Adrenal gland (tissue), 12 donors: Measurements from ENCODE around the gene CFAP97D1. TPM values are rescaled to one million over a fixed set of nuclear protein-coding genes. Genes with fewer than 3 reads are reported as not detected.
A peak's percentile ranks its signal among the peaks of the same experiment; 100 is the strongest.

ENCODE experiments used
- DNase-seq, 7 donors: peaks; one replicate each; pipeline ENCODE4 v3.0.0-alpha.2; 2019 to 2020
- H3K27ac ChIP-seq, 5 donors: fragments of 200-600 bp; sonication (generic) in 4 of 5; 1 replicate in 3 of 5; 2 replicates in 2 of 5; pipeline versions ENCODE4 v1.5.1 to v1.8.0; 2016 to 2020; ENCODE audit warnings: mild to moderate bottlenecking in 1 of 5
- H3K27me3 ChIP-seq: fragments of 200-600 bp; 2 replicates; pipeline ENCODE4 v1.8.0; 2021
- H3K36me3 ChIP-seq, 2 donors: fragments of 200-600 bp; replicated peaks in 1 of 2; 1 replicate in 1 of 2; 2 replicates in 1 of 2; pipeline versions ENCODE4 v1.5.1 to v1.8.0; 2018 to 2022
- H3K4me1 ChIP-seq, 2 donors: fragments of 200-600 bp; replicated peaks in 1 of 2; 1 replicate in 1 of 2; 2 replicates in 1 of 2; pipeline versions ENCODE4 v1.5.1 to v1.8.0; 2018 to 2021
- H3K4me3 ChIP-seq, 4 donors: fragments of 200-600 bp; sonication (generic) in 3 of 4; one replicate each; pipeline ENCODE4 v1.5.1; 2016 to 2018
- H3K9me3 ChIP-seq, 3 donors: fragments of 200-600 bp; sonication (generic) in 1 of 3; replicated peaks in 1 of 3; 1 replicate in 2 of 3; 2 replicates in 1 of 3; pipeline versions ENCODE4 v1.5.1 to v1.8.0; 2016 to 2021
- CTCF ChIP-seq, 6 experiments: fragments of 450-650 bp in 4 of 6; fragments of 200-600 bp in 2 of 6; sonication (generic) in 1 of 6; IDR thresholded peaks; 1 replicate in 5 of 6; 2 replicates in 1 of 6; pipeline versions ENCODE4 v1.5.1 to v1.8.0; 2016 to 2021; ENCODE audit warnings: antibody characterized with exemption in 6 of 6, mild to moderate bottlenecking in 2 of 6, moderate library complexity in 1 of 6
- POLR2A ChIP-seq, 2 donors: fragments of 450-650 bp; IDR thresholded peaks; one replicate each; pipeline ENCODE4 v1.6.1; 2017; ENCODE audit warnings: antibody characterized with exemption in 2 of 2, mild to moderate bottlenecking in 2 of 2, moderate library complexity in 1 of 2
- WGBS, 4 donors: extraction: QIAGEN DNeasy Blood & Tissue Kit in 2 of 4; methylation state at CpG; one replicate each; pipeline versions ENCODE4 v1.1.5 to v1.1.7; 2013 to 2017; 5-methylcytosine and 5-hydroxymethylcytosine counted together
- intact Hi-C, 2 donors: fragments of 100-400 bp; cut with DNase I; formaldehyde crosslinking; loops; one replicate each; pipeline versions ENCODE4 v1.14.1 to v1.15.0; 2022 to 2023
- polyA plus RNA-seq, 3 donors: library from polyadenylated mRNA; stranded (reverse); fragments of 200-250 nt in 2 of 3; fragments of 350-450 nt in 1 of 3; fragmentation: Illumina TruSeq in 1 of 3; extraction: RNeasy Lipid Tissue Mini Kit (QIAGEN cat#74804) in 1 of 3; gene quantifications; one replicate each; pipeline ENCODE4 v1.2.3, GENCODE V29; 2013 to 2014
- total RNA-seq, 9 donors: library from RNA; depleted of rRNA in 4 of 9; stranded (reverse); fragments of >200 nt in 4 of 9; fragments of 120-200 nt in 1 of 9; fragmentation: NEBNext Ultra II Directional in 1 of 9; extraction: Animal tissue kit (Norgen Biotek cat#: 25700) in 1 of 9; gene quantifications; one replicate each; pipeline versions ENCODE4 v1.1.0 to v1.2.4, GENCODE V29; 2013 to 2023
- donor health status: healthy with polysubstance abuse.
- donor health status: Bipolar disorder and iron deficiency.
- donor health status: DM: yes; HTN: yes; CAD: no.
- donor health status: DM: no; HTN: no; CAD: no.
- donor health status: DM: no; HTN: no; CAD: no.
- donor health status: DM: yes; HTN: yes; CAD: no.

The CFAP97D1 gene
- total and polyA plus RNA-seq, 12 donors: under 0.01 to 0.28 TPM; not detected in 10

- peaks cover 0 to 3% of the 10 kb centered on the region in 2 donors for H3K36me3 ChIP-seq
- no peaks in the 10 kb centered on the region for H3K27me3 ChIP-seq
- DNase-seq: peak in 1 of 7 donors; percentile 25
- no peaks in the 10 kb centered on the region for H3K9me3 ChIP-seq
- TF ChIP-seq CTCF (IDR thresholded peaks at IDR 0.05) (no peak), POLR2A (IDR thresholded peaks at IDR 0.05) (no peak)
- no peaks in the 10 kb centered on the region for H3K4me1 ChIP-seq
- H3K4me3 ChIP-seq: no peak overlapping the region
- H3K27ac ChIP-seq: no peak overlapping the region
- intact Hi-C loops: no loop called here
- WGBS, 4 donors: 88 to 94% (median 91%) methylated on average over 8 to 10 of the region's 10 CpGs
Observed at GRCh38 chr17:43812396-43813265, 32.4 kb downstream of the CFAP97D1 start.

- WGBS, 4 donors: 90 to 100% (median 95%) methylated on average over 3 of the region's 3 CpGs
- TF ChIP-seq CTCF (IDR thresholded peaks at IDR 0.05) (no peak), POLR2A (IDR thresholded peaks at IDR 0.05) (no peak)
- intact Hi-C loops: no loop called here
- H3K4me3 ChIP-seq: no peak overlapping the region
- H3K27me3 ChIP-seq: no peaks in the 10 kb centered on the region
- H3K27ac ChIP-seq: no peak overlapping the region
- no peaks in the 10 kb centered on the region for H3K9me3 ChIP-seq
- peaks cover 0 to 3% of the 10 kb centered on the region in 2 donors for H3K36me3 ChIP-seq
- H3K4me1 ChIP-seq: no peaks in the 10 kb centered on the region
- DNase-seq: no peak
Observed at GRCh38 chr17:43813386-43813785, 33.2 kb downstream of the CFAP97D1 start.

GRCh38 chr17:43814026-43814425 is 33.8 kb downstream of the CFAP97D1 start:
- TF ChIP-seq POLR2A (IDR thresholded peaks at IDR 0.05): no peak
- no peak for TF ChIP-seq CTCF (IDR thresholded peaks at IDR 0.05)
- no peaks in the 10 kb centered on the region for H3K4me1 ChIP-seq
- H3K27me3 ChIP-seq: no peaks in the 10 kb centered on the region
- H3K36me3 ChIP-seq: peaks cover 0 to 3% of the 10 kb centered on the region in 2 donors
- H3K4me3 ChIP-seq: no peak overlapping the region
- no peak overlapping the region for H3K27ac ChIP-seq
- 86 to 96% (median 88%) methylated on average over 3 to 12 of the region's 12 CpGs for WGBS, 4 donors
- intact Hi-C loops: no loop called here
- peak in 1 of 7 donors; percentile 39 for DNase-seq
- no peaks in the 10 kb centered on the region for H3K9me3 ChIP-seq

GRCh38 chr17:43814714-43815113 is 34.5 kb downstream of the CFAP97D1 start:
- no peaks in the 10 kb centered on the region for H3K9me3 ChIP-seq
- intact Hi-C loops: no loop called here
- WGBS, 4 donors: 6 to 11% (median 9%) methylated on average over 1 of the region's 1 CpG
- peaks cover 0 to 3% of the 10 kb centered on the region in 2 donors for H3K36me3 ChIP-seq
- TF ChIP-seq CTCF (IDR thresholded peaks at IDR 0.05) (no peak), POLR2A (IDR thresholded peaks at IDR 0.05) (no peak)
- H3K4me1 ChIP-seq: no peaks in the 10 kb centered on the region
- no peaks in the 10 kb centered on the region for H3K27me3 ChIP-seq
- no peak overlapping the region for H3K27ac ChIP-seq
- H3K4me3 ChIP-seq: no peak overlapping the region
- no peak for DNase-seq
